BLaER1 (cell line): ENCODE measurements around the gene RIMKLA.

ENCODE experiments used
- H3K27ac ChIP-seq: shearing (Covaris generic); formaldehyde crosslinking; 2 replicates; pipeline ENCODE4 v1.8.1; 2022
- H3K27me3 ChIP-seq: shearing (Covaris generic); formaldehyde crosslinking; 2 replicates; pipeline ENCODE4 v1.8.1; 2022
- H3K36me3 ChIP-seq: shearing (Covaris generic); formaldehyde crosslinking; 2 replicates; pipeline ENCODE4 v1.8.1; 2022
- H3K4me1 ChIP-seq: shearing (Covaris generic); formaldehyde crosslinking; 2 replicates; pipeline ENCODE4 v1.8.1; 2022
- H3K4me2 ChIP-seq: shearing (Covaris generic); formaldehyde crosslinking; 2 replicates; pipeline ENCODE4 v1.8.1; 2022
- H3K4me3 ChIP-seq: shearing (Covaris generic); formaldehyde crosslinking; 2 replicates; pipeline ENCODE4 v1.8.1; 2022
- H3K9ac ChIP-seq: shearing (Covaris generic); formaldehyde crosslinking; 2 replicates; pipeline ENCODE4 v1.8.1; 2022
- H3K9me3 ChIP-seq: shearing (Covaris generic); formaldehyde crosslinking; 2 replicates; pipeline ENCODE4 v1.8.1; 2022
- H4K20me1 ChIP-seq: shearing (Covaris generic); formaldehyde crosslinking; 2 replicates; pipeline ENCODE4 v1.8.1; 2022
- Cebpa-rat ChIP-seq: shearing (Covaris generic); IDR thresholded peaks from 2 replicates; pipeline ENCODE4 v1.8.1; 2022

The RIMKLA gene

DNA sequence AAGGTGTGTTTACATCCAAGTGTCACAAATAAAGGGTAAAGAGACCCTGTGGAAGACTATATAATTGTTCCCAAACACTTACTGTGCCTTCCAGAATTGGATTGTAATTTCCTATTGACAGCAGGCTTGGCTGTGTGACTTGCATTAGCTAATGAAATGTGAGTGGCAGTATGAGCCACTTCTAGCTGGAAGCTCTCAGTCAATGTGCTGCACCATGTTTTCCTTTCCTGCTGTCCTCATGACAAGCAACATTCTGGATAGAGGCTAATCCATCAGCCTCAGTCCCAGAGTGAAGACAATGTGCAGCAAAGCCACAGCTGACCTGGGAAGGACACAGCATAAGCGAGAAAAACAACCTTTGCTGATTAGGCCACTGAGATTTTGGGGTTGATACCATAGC is 39.7 kb upstream of the RIMKLA start:
- no peak for TF ChIP-seq Cebpa-rat
- Histone ChIP-seq H3K27me3 (no peaks in the 10 kb centered on the region), H3K9ac (no peak overlapping the region), H3K36me3 (no peaks in the 10 kb centered on the region), H4K20me1 (no peaks in the 10 kb centered on the region), H3K27ac (no peak overlapping the region), H3K4me2 (no peak overlapping the region), H3K4me1 (peaks cover 10% of the 10 kb centered on the region), H3K9me3 (no peaks in the 10 kb centered on the region), H3K4me3 (no peak overlapping the region)

DNA sequence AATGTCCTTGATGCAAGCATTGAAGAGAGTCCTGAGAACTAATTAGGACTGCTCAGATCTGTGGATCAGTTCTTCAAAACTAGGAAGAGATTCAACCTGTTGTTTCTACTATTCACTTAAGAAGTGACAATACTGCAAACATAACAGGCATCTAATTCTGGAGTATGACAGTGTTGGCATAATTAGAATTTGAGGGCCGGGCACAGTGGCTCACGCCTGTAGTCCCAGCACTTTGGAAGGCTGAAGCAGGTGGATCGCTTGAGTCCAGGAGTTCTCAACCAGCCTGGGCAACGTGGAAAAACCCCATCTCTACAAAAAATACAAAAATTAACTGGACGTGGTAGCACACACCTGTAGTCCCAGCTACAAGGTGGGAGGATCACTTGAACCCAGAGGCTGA is 37.5 kb upstream of the RIMKLA start:
- Histone ChIP-seq H3K27me3 (no peaks in the 10 kb centered on the region), H3K9me3 (no peaks in the 10 kb centered on the region), H3K4me3 (no peak overlapping the region), H3K27ac (no peak overlapping the region), H3K4me2 (no peak overlapping the region), H3K4me1 (no peaks in the 10 kb centered on the region), H3K9ac (no peak overlapping the region), H4K20me1 (no peaks in the 10 kb centered on the region), H3K36me3 (no peaks in the 10 kb centered on the region)
- TF ChIP-seq Cebpa-rat: no peak

DNA sequence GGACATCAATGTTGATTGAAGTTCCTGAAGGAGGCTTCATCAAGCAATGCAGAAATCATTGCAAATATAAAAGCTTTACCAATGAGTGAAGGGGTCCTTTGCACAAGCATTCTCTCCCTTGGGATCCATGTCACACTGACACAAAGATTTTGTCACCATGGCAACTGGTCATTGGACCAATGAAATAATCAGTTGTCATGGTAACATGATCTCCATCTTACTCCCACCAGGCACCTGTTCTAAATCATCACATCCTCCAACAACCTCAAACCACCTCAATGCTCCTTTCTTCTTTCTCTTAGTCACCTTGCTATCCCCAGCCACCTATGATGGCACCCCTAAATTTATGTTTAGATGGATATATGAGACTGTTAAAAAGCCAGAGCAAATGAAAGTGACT is 32.1 kb upstream of the RIMKLA start:
- Histone ChIP-seq H3K9me3 (no peaks in the 10 kb centered on the region), H3K4me1 (no peaks in the 10 kb centered on the region), H3K4me2 (no peak overlapping the region), H3K27ac (no peak overlapping the region), H3K4me3 (no peak overlapping the region), H3K9ac (no peak overlapping the region), H4K20me1 (no peaks in the 10 kb centered on the region), H3K36me3 (no peaks in the 10 kb centered on the region), H3K27me3 (no peaks in the 10 kb centered on the region)
- TF ChIP-seq Cebpa-rat: no peak

DNA sequence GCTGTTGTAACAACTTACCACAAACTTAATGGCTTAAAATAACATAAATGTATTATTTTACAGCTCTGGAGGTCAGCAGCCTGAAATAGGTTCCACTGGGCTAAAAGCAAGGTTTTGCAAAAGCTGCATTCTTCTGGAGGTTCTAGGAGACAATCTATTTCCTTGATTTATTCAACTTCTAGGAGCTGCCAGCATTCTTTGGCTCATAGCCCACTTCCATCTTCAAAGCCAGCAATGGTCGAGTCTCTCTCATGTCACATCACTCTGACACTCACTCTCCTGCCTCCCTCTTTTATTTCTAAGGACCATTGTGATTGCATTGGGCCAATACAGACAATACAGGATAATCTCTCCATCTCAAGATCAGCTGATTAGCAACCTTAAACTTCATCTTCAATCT is 30.5 kb upstream of the RIMKLA start:
- Histone ChIP-seq H3K27ac (no peak overlapping the region), H3K36me3 (no peaks in the 10 kb centered on the region), H3K9me3 (no peaks in the 10 kb centered on the region), H3K4me2 (no peak overlapping the region), H3K4me1 (no peaks in the 10 kb centered on the region), H3K27me3 (no peaks in the 10 kb centered on the region), H3K4me3 (no peak overlapping the region), H4K20me1 (no peaks in the 10 kb centered on the region), H3K9ac (no peak overlapping the region)
- no peak for TF ChIP-seq Cebpa-rat

DNA sequence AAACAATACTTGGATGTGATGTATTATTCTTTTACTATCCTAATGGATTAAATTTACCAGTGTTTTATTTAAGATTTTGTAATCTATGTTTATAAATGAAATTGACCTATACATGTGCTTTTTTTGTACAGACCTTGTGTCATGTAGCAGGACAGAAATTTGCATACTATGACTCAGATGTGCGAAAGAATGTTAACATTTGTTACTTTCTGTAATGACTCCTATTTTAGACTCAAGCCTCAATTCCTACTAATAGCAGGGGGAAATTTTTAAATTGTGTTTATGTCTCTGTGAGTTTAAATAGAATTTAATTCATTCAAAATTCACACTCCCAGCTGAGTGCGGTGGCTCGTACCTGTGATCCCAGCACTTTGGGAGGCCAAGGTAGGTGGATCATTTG is 21.8 kb upstream of the RIMKLA start:
- no peak overlapping the region for H3K27ac ChIP-seq
- no peaks in the 10 kb centered on the region for H3K27me3 ChIP-seq
- no peaks in the 10 kb centered on the region for H3K4me1 ChIP-seq
- H3K4me2 ChIP-seq: no peak overlapping the region
- H3K4me3 ChIP-seq: no peak overlapping the region
- no peak for TF ChIP-seq Cebpa-rat
- H3K36me3 ChIP-seq: no peaks in the 10 kb centered on the region
- H4K20me1 ChIP-seq: no peaks in the 10 kb centered on the region
- H3K9me3 ChIP-seq: peaks cover 3% of the 10 kb centered on the region; the same call in 1 of the 2 replicates
- no peak overlapping the region for H3K9ac ChIP-seq

DNA sequence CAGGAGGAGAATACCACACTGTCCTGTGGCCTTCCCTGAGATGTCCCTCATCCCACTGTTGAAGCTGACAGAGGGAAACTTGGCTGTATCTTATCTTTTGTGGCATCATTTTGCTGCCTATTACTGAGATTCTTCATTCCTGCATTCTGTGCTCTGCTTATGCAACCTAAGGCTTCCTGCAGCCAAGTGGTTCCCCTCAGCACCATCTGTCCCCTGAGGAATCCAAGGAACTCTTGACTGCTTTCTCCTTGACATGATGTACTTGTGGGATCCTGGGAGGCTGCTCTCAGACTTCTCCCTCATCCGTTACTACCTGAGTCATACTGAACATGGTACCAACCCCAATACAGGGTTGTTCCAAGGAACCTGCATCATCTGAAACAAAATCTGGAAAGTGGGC is 21.1 kb upstream of the RIMKLA start:
- H3K9me3 ChIP-seq: peaks cover 3% of the 10 kb centered on the region; the same call in 1 of the 2 replicates
- H4K20me1 ChIP-seq: no peaks in the 10 kb centered on the region
- H3K9ac ChIP-seq: no peak overlapping the region
- TF ChIP-seq Cebpa-rat: no peak
- H3K27ac ChIP-seq: no peak overlapping the region
- H3K27me3 ChIP-seq: no peaks in the 10 kb centered on the region
- no peaks in the 10 kb centered on the region for H3K36me3 ChIP-seq
- H3K4me2 ChIP-seq: no peak overlapping the region
- H3K4me1 ChIP-seq: no peaks in the 10 kb centered on the region
- H3K4me3 ChIP-seq: no peak overlapping the region

DNA sequence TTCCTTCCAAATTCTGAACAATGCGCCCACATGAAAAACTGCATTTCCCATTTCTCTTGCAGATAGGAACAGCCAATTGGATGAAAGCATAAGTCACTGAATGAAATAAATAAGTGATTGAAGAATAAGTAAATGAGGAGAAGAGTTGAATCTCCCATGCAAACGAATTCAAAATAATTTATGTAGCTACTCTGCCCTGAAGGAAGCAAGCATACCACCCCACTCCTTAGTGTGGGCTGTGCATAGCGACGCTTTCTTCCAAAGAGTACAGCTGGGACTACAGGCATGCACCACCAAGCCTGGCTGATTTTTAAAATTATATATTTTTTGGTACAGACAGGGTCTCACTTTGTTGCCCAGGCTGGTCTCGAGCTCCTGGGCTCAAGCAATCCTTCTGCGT is 16.5 kb upstream of the RIMKLA start:
- Histone ChIP-seq H3K9ac (no peak overlapping the region), H3K27me3 (no peaks in the 10 kb centered on the region), H3K9me3 (peaks cover 3% of the 10 kb centered on the region; the same call in 1 of the 2 replicates), H3K4me2 (no peak overlapping the region), H3K4me3 (no peak overlapping the region), H3K4me1 (no peaks in the 10 kb centered on the region), H3K36me3 (no peaks in the 10 kb centered on the region), H3K27ac (no peak overlapping the region), H4K20me1 (no peaks in the 10 kb centered on the region)
- no peak for TF ChIP-seq Cebpa-rat

DNA sequence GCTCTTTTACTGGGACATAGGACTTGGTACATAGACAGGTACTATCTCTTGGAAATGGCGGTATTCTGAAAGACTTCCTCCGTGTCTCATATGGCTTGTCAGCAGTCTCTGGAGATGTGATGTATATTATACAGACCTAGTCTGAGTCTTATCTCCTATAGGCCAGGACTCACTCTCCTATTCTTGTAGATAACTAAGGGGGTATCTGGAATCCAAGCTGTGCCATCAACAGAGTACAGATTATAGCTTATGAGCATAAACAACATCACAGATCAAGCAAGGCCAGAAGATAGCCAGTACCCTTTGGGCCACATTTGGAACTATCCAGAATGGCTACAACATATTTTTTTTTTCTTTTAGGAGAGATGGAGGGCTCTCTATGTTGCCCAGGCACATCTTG is 16.1 kb upstream of the RIMKLA start:
- H3K4me2 ChIP-seq: no peak overlapping the region
- H3K9me3 ChIP-seq: peaks cover 3% of the 10 kb centered on the region; the same call in 1 of the 2 replicates
- no peak overlapping the region for H3K4me3 ChIP-seq
- no peak for TF ChIP-seq Cebpa-rat
- H3K27me3 ChIP-seq: no peaks in the 10 kb centered on the region
- no peaks in the 10 kb centered on the region for H3K4me1 ChIP-seq
- no peaks in the 10 kb centered on the region for H4K20me1 ChIP-seq
- H3K36me3 ChIP-seq: no peaks in the 10 kb centered on the region
- H3K9ac ChIP-seq: no peak overlapping the region
- no peak overlapping the region for H3K27ac ChIP-seq

DNA sequence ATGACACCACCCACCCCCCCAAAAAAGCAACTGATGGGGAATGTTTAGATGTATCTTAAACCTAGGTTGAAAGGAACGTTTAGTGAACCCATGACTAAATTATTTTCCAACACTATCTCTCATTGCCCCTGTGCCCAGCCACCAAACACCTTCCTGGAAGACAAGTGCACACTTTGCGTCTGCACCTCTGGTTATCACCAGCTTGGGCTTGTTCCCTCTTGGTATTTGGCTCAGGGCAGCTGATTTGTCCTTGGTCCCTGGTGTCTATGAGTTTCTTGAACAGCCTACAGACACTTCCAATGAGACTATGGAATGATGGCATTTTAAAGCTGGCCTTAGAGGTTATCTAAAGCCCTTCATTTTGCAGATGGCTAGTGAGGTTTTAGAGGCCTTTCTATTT is 15.5 kb upstream of the RIMKLA start:
- Histone ChIP-seq H3K4me3 (no peak overlapping the region), H3K4me2 (no peak overlapping the region), H3K36me3 (no peaks in the 10 kb centered on the region), H3K4me1 (no peaks in the 10 kb centered on the region), H3K27me3 (no peaks in the 10 kb centered on the region), H3K9ac (no peak overlapping the region), H4K20me1 (no peaks in the 10 kb centered on the region), H3K27ac (no peak overlapping the region), H3K9me3 (peaks cover 3% of the 10 kb centered on the region; the same call in 1 of the 2 replicates)
- no peak for TF ChIP-seq Cebpa-rat

DNA sequence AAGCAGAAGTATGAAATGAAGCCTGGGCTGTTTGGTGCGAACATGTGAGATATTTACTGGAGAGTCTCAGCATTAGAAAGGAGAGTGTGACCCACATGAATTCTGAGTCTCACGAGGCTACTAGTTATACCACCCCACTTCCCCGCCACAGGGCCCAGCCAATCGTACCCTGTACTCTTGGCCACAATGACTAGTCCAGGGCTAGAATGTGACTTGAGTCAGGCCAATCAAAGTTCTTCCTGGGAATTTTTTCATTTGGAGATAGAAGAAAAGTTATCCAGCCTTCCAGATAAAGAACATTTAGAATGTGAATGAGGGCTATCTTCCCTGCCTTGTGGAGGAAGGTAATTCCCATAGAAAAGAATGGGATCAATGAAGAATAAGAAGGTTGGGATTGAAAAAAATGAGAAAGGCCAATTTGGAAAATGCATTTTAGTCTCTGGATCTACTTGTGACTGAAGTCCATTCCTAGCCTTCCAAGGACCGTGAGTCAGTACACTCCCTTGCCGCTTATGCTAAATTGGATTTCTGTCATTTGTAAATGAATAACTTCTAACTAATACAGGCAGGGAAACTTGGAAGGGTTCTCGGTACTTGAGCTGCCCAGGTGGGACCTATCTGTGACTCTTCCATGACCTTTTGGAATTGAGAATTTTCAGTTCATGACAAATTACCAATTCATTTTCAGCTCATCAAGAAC is 12.3 kb upstream of the RIMKLA start:
- no peaks in the 10 kb centered on the region for H4K20me1 ChIP-seq
- no peak overlapping the region for H3K9ac ChIP-seq
- H3K27me3 ChIP-seq: no peaks in the 10 kb centered on the region
- H3K36me3 ChIP-seq: no peaks in the 10 kb centered on the region
- H3K4me2 ChIP-seq: no peak overlapping the region
- H3K27ac ChIP-seq: no peak overlapping the region
- H3K4me1 ChIP-seq: no peaks in the 10 kb centered on the region
- TF ChIP-seq Cebpa-rat: no peak
- no peaks in the 10 kb centered on the region for H3K9me3 ChIP-seq
- no peak overlapping the region for H3K4me3 ChIP-seq

DNA sequence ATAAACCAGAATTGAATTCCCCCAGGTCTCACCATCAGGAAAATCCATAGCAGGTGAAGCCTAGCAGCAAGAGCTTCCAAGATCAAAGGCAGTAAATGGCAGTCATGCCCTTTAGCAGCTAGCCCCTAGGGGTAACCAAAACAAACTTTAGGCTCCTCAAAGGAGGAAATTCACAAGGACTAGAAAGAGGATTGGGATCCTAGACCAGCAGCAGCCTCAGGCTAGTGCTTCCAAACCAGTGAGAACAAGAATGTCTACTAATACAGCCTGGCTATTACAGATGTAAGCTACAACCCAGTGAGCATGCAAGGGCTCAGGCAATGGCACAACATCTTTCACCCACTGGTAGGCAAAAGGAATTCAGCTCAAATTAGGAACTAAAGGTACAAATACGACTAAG is 11.1 kb upstream of the RIMKLA start:
- TF ChIP-seq Cebpa-rat: no peak
- no peaks in the 10 kb centered on the region for H3K9me3 ChIP-seq
- no peaks in the 10 kb centered on the region for H3K27me3 ChIP-seq
- no peak overlapping the region for H3K27ac ChIP-seq
- H3K36me3 ChIP-seq: no peaks in the 10 kb centered on the region
- H3K4me2 ChIP-seq: no peak overlapping the region
- H3K4me1 ChIP-seq: no peaks in the 10 kb centered on the region
- no peak overlapping the region for H3K9ac ChIP-seq
- H4K20me1 ChIP-seq: no peaks in the 10 kb centered on the region
- no peak overlapping the region for H3K4me3 ChIP-seq
